Tibial nerve (tissue), 4 donors: ENCODE results near the gene ZNG1B.
"Not testable (repeated sequence)": the region's sequence is repeated elsewhere in the genome, so short reads cannot be mapped to it uniquely, and the experiment has no call there.

Experiments
- EP300 ChIP-seq, 2 donors: sonication (generic); formaldehyde crosslinking; IDR thresholded peaks; one replicate each; pipeline ENCODE4 v1.6.1; 2017; ENCODE audit warnings: antibody characterized with exemption in 2 of 2, mild to moderate bottlenecking in 1 of 2
- POLR2A ChIP-seq, 2 donors: fragments of 450-650 bp; IDR thresholded peaks; one replicate each; pipeline ENCODE4 v1.6.1; 2017; ENCODE audit warnings: antibody characterized with exemption in 2 of 2, mild to moderate bottlenecking in 2 of 2, moderate library complexity in 2 of 2
- TF ChIP-seq, protein P1 (sequence below), 5 experiments: fragments of 200-600 bp in 3 of 5; fragments of 450-650 bp in 2 of 5; sonication (generic) in 3 of 5; IDR thresholded peaks; one replicate each; pipeline ENCODE4 v1.5.1; 2016 to 2019; ENCODE audit warnings: antibody characterized with exemption in 5 of 5, mild to moderate bottlenecking in 3 of 5, moderate library complexity in 2 of 5

DNA sequence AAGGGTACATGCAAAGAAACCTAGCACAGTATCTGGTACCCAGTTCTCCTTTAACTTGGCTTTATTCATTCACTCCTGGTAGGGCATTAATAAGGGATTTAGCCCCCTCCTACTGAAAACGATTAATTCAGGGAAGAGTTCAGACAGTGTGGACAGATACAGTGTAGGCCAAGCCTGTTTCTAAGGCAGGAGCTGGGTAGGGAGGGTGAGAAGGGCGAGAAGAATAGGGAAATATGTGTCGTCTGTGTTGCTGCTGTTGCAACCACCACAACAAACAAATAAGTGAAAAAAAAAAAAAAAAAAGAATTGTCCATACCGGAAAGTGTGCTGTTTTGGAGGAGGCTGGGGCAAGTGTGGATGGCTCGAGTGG lies 103.3 kb downstream of the ZNG1B start:
- not testable (repeated sequence) for TF ChIP-seq POLR2A, EP300 (IDR thresholded peaks at IDR 0.05)
- TF ChIP-seq, protein P1, sequence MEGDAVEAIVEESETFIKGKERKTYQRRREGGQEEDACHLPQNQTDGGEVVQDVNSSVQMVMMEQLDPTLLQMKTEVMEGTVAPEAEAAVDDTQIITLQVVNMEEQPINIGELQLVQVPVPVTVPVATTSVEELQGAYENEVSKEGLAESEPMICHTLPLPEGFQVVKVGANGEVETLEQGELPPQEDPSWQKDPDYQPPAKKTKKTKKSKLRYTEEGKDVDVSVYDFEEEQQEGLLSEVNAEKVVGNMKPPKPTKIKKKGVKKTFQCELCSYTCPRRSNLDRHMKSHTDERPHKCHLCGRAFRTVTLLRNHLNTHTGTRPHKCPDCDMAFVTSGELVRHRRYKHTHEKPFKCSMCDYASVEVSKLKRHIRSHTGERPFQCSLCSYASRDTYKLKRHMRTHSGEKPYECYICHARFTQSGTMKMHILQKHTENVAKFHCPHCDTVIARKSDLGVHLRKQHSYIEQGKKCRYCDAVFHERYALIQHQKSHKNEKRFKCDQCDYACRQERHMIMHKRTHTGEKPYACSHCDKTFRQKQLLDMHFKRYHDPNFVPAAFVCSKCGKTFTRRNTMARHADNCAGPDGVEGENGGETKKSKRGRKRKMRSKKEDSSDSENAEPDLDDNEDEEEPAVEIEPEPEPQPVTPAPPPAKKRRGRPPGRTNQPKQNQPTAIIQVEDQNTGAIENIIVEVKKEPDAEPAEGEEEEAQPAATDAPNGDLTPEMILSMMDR (IDR thresholded peaks at IDR 0.05): not testable (repeated sequence)
